SK-N-SH (cell line): ENCODE data around the gene GUCY2C. TPM values are rescaled to one million over a fixed set of nuclear protein-coding genes. Genes with fewer than 3 reads are reported as not detected.

ENCODE experiments used
- CTCF ChIA-PET: fragments of 300-600, 350-600 bp; formaldehyde crosslinking; extraction: SDS; loops from one replicate; lab custom pipeline; 2021; lab: Yijun Ruan, JAX
- POLR2A ChIA-PET: fragments of 350-600 bp; sonication (Branson Sonifier 250); formaldehyde crosslinking; extraction: SDS; loops from one replicate; lab custom pipeline; 2020; ENCODE audit warnings: antibody characterized with exemption, inconsistent platforms; lab: Yijun Ruan, JAX
- DNase-seq: peaks from one replicate; pipeline ENCODE4 v3.0.0; 2012
- H2AFZ ChIP-seq: fragments of 200-600 bp; sonication (generic); 2 replicates; pipeline ENCODE4 v1.8.1; 2016; ENCODE audit warnings: antibody characterized with exemption, mild to moderate bottlenecking, low read depth
- H3F3A ChIP-seq: fragments of 200-600 bp; sonication (generic); replicated peaks from 2 replicates; pipeline ENCODE3; 2016; ENCODE audit warnings: antibody characterized with exemption, mild to moderate bottlenecking; ENCODE audit not compliant: insufficient read depth
- H3K27ac ChIP-seq, 2 experiments: fragments of 200-500 bp in 1 of 2; fragments of 200-600 bp in 1 of 2; sonication (Bioruptor generic) in 1 of 2; sonication (generic), shearing (Covaris generic) in 1 of 2; 2 replicates each; pipeline versions ENCODE4 v1.5.1 to v1.6.1; 2014 to 2016; ENCODE audit warnings: low read depth in 2 of 2, inconsistent platforms in 1 of 2, low read length in 1 of 2, mild to moderate bottlenecking in 1 of 2, mixed read lengths in 1 of 2
- H3K27me3 ChIP-seq: fragments of 200-600 bp; sonication (generic), shearing (Covaris generic); 2 replicates; pipeline ENCODE4 v1.6.1; 2016; ENCODE audit warnings: mixed run types; ENCODE audit not compliant: insufficient read depth
- H3K36me3 ChIP-seq, 2 experiments: fragments of 200-500 bp in 1 of 2; fragments of 200-600 bp in 1 of 2; sonication (Bioruptor generic) in 1 of 2; sonication (generic) in 1 of 2; replicated peaks in 1 of 2; 2 replicates each; pipeline versions ENCODE3 to v1.5.1; 2014 to 2016; ENCODE audit warnings: low read length in 1 of 2, mild to moderate bottlenecking in 1 of 2; ENCODE audit not compliant: insufficient read depth in 2 of 2, control insufficient read depth in 1 of 2
- H3K4me1 ChIP-seq, 2 experiments: fragments of 200-500 bp in 1 of 2; fragments of 200-600 bp in 1 of 2; sonication (Bioruptor generic) in 1 of 2; sonication (generic), shearing (Covaris generic) in 1 of 2; 2 replicates each; pipeline versions ENCODE4 v1.5.1 to v1.6.1; 2014 to 2016; ENCODE audit warnings: low read depth in 1 of 2, low read length in 1 of 2, mixed run types in 1 of 2; ENCODE audit not compliant: insufficient read depth in 2 of 2, control insufficient read depth in 1 of 2
- H3K4me2 ChIP-seq: fragments of 200-600 bp; sonication (generic), shearing (Covaris generic); 2 replicates; pipeline ENCODE4 v1.6.1; 2017; ENCODE audit warnings: mixed run types
- H3K4me3 ChIP-seq, 2 experiments: fragments of 200-500 bp in 1 of 2; fragments of 200-600 bp in 1 of 2; sonication (Bioruptor generic) in 1 of 2; sonication (generic), shearing (Covaris generic) in 1 of 2; 2 replicates each; pipeline versions ENCODE4 v1.5.1 to v1.8.1; 2014 to 2016; ENCODE audit warnings: low read depth in 2 of 2, inconsistent platforms in 1 of 2, low read length in 1 of 2, mild to moderate bottlenecking in 1 of 2, mixed read lengths in 1 of 2, moderate library complexity in 1 of 2
- H3K79me2 ChIP-seq: fragments of 200-600 bp; sonication (generic); 2 replicates; pipeline ENCODE4 v1.8.1; 2017; ENCODE audit warnings: mild to moderate bottlenecking; ENCODE audit not compliant: insufficient read depth
- H3K9ac ChIP-seq: fragments of 200-600 bp; sonication (generic); 2 replicates; pipeline ENCODE4 v1.6.1; 2017; ENCODE audit warnings: mixed run types
- H3K9me2 ChIP-seq: fragments of 200-600 bp; sonication (generic); 2 replicates; pipeline ENCODE4 v1.6.1; 2017; ENCODE audit warnings: mixed run types
- H3K9me3 ChIP-seq: fragments of 200-600 bp; sonication (generic); 2 replicates; pipeline ENCODE4 v1.6.1; 2017; ENCODE audit warnings: mixed run types, mild to moderate bottlenecking, moderate library complexity
- H4K20me1 ChIP-seq: fragments of 200-600 bp; sonication (generic); 2 replicates; pipeline ENCODE4 v1.6.1; 2017; ENCODE audit warnings: mild to moderate bottlenecking, mixed run types; ENCODE audit not compliant: insufficient read depth
- EZH2phosphoT487 ChIP-seq: fragments of 200-600 bp; sonication (generic); IDR thresholded peaks from 2 replicates; pipeline ENCODE4 v1.6.1; 2017; ENCODE audit warnings: low read depth, mixed run types, mild to moderate bottlenecking, antibody characterized with exemption, moderate library complexity, borderline replicate concordance
- FOXM1 ChIP-seq: IDR thresholded peaks from 2 replicates; pipeline ENCODE4 v1.4.0; 2012; ENCODE audit warnings: low read depth, mild to moderate bottlenecking
- GABPA ChIP-seq: IDR thresholded peaks from 2 replicates; pipeline ENCODE4 v1.4.0; 2012; ENCODE audit warnings: low read depth, mild to moderate bottlenecking
- JUND ChIP-seq: IDR thresholded peaks from 2 replicates; pipeline ENCODE4 v1.4.0; 2012
- MEF2A ChIP-seq: IDR thresholded peaks from 2 replicates; pipeline ENCODE4 v1.4.0; 2012; ENCODE audit warnings: low read depth, borderline replicate concordance
- MXI1 ChIP-seq: IDR thresholded peaks from 2 replicates; pipeline ENCODE4 v1.6.1; 2012; ENCODE audit warnings: mild to moderate bottlenecking, low read depth, low read length, improper control_type of control experiment
- POLR2AphosphoS5 ChIP-seq: IDR thresholded peaks from 2 replicates; pipeline ENCODE4 v1.6.1; 2012; ENCODE audit warnings: low read depth, low read length
- RCOR1 ChIP-seq: fragments of 150-350 bp; IDR thresholded peaks from 2 replicates; pipeline ENCODE4 v1.6.1; 2017; ENCODE audit warnings: antibody characterized with exemption, low read length
- RFX5 ChIP-seq: IDR thresholded peaks from 2 replicates; pipeline ENCODE4 v1.6.1; 2012; ENCODE audit warnings: mild to moderate bottlenecking, improper control_type of control experiment, low read length
- TCF12 ChIP-seq: IDR thresholded peaks from 2 replicates; pipeline ENCODE4 v1.4.0; 2012
- WGBS: methylation state at CpG from one replicate; pipeline ENCODE4 v1.1.6; 2017; ENCODE audit warnings: low lambda C conversion rate; 5-methylcytosine and 5-hydroxymethylcytosine counted together
- polyA plus RNA-seq, 3 experiments: library from polyadenylated mRNA; depleted of rRNA; stranded (reverse); fragments of >200 nt; gene quantifications; 2 replicates each; pipeline ENCODE4 v1.2.3, GENCODE V29; 2012
- TF ChIP-seq, protein P1 (sequence below): fragments of 150-350 bp; IDR thresholded peaks from 2 replicates; pipeline ENCODE4 v1.6.1; 2017; ENCODE audit warnings: antibody characterized with exemption, low read length, low read depth, borderline replicate concordance
- TF ChIP-seq, protein P2 (sequence below): IDR thresholded peaks from 2 replicates; pipeline ENCODE4 v1.6.1; 2012; ENCODE audit warnings: mild to moderate bottlenecking, low read depth, low read length, moderate library complexity
- TF ChIP-seq, protein P3 (sequence below): fragments of 150-350 bp; IDR thresholded peaks from 2 replicates; pipeline ENCODE4 v1.6.1; 2016; ENCODE audit warnings: mild to moderate bottlenecking, low read depth, low read length
- TF ChIP-seq, protein P4 (sequence below): IDR thresholded peaks from 2 replicates; pipeline ENCODE4 v1.4.0; 2012; ENCODE audit warnings: low read depth, borderline replicate concordance

The GUCY2C gene
- polyA plus RNA-seq, 1 of the 3 experiments (the other 2 are of a cell fraction), result not detected

DNA sequence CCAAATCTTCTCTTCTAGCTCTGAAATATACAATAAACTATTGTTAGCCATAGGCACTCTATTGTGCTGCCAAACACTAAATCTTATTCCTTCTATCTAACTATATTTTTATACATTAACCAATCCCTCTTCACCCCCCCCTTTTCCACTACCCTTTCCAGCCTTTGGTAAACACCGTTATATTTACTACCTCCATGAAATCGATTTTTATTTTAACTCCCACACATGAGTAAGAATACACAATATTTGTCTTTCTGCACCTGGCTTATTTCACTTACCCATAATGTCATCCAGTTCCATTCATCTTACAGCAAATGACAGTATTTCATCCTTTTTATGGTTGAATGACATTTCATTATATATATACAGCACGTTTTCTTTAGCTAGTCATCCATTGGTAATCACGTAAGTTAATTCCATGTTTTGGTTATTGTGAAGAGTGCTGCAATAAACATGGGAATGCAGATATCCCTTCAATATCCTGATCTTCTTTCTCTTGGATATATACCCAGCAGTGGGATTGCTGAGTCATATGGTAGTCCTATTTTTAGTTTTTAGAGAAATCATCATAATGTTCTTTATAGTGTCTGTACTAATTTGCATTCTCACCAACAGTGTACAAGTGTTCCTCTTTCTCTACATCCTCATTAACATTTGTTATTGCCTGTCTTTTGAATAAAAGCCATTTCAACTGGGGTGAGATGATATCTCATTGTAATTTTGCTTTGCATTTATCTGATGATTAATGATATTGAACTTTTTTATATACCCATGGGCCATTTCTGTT lies 94.5 kb downstream of the GUCY2C start:
- Histone ChIP-seq H2AFZ (no peak overlapping the region), H3K4me1 (no peaks in the 10 kb centered on the region), H3K79me2 (no peaks in the 10 kb centered on the region), H3K27me3 (no peaks in the 10 kb centered on the region), H3K4me3 (no peak overlapping the region), H3K4me2 (no peak overlapping the region), H3K36me3 (no peaks in the 10 kb centered on the region), H3K27ac (no peak overlapping the region), H3F3A (peaks cover 6% of the 10 kb centered on the region), H3K9ac (no peak overlapping the region), H3K9me3 (peaks cover 9% of the 10 kb centered on the region), H4K20me1 (no peaks in the 10 kb centered on the region), H3K9me2 (no peaks in the 10 kb centered on the region)
- no peak for DNase-seq
- WGBS, result 15% methylated on average over 4 of the region's 4 CpGs
- CTCF ChIA-PET, result no interaction called here
- POLR2A ChIA-PET, result no interaction called here
- TF ChIP-seq, protein P1, sequence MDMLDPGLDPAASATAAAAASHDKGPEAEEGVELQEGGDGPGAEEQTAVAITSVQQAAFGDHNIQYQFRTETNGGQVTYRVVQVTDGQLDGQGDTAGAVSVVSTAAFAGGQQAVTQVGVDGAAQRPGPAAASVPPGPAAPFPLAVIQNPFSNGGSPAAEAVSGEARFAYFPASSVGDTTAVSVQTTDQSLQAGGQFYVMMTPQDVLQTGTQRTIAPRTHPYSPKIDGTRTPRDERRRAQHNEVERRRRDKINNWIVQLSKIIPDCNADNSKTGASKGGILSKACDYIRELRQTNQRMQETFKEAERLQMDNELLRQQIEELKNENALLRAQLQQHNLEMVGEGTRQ, result no peak
- no peak for TF ChIP-seq RFX5
- no peak for TF ChIP-seq TCF12
- TF ChIP-seq, protein P2, sequence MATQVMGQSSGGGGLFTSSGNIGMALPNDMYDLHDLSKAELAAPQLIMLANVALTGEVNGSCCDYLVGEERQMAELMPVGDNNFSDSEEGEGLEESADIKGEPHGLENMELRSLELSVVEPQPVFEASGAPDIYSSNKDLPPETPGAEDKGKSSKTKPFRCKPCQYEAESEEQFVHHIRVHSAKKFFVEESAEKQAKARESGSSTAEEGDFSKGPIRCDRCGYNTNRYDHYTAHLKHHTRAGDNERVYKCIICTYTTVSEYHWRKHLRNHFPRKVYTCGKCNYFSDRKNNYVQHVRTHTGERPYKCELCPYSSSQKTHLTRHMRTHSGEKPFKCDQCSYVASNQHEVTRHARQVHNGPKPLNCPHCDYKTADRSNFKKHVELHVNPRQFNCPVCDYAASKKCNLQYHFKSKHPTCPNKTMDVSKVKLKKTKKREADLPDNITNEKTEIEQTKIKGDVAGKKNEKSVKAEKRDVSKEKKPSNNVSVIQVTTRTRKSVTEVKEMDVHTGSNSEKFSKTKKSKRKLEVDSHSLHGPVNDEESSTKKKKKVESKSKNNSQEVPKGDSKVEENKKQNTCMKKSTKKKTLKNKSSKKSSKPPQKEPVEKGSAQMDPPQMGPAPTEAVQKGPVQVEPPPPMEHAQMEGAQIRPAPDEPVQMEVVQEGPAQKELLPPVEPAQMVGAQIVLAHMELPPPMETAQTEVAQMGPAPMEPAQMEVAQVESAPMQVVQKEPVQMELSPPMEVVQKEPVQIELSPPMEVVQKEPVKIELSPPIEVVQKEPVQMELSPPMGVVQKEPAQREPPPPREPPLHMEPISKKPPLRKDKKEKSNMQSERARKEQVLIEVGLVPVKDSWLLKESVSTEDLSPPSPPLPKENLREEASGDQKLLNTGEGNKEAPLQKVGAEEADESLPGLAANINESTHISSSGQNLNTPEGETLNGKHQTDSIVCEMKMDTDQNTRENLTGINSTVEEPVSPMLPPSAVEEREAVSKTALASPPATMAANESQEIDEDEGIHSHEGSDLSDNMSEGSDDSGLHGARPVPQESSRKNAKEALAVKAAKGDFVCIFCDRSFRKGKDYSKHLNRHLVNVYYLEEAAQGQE, result no peak
- no peak for TF ChIP-seq JUND
- TF ChIP-seq, protein P3, sequence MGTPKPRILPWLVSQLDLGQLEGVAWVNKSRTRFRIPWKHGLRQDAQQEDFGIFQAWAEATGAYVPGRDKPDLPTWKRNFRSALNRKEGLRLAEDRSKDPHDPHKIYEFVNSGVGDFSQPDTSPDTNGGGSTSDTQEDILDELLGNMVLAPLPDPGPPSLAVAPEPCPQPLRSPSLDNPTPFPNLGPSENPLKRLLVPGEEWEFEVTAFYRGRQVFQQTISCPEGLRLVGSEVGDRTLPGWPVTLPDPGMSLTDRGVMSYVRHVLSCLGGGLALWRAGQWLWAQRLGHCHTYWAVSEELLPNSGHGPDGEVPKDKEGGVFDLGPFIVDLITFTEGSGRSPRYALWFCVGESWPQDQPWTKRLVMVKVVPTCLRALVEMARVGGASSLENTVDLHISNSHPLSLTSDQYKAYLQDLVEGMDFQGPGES, result no peak
- no peak for TF ChIP-seq EZH2phosphoT487
- no peak for TF ChIP-seq MXI1
- TF ChIP-seq, protein P4, sequence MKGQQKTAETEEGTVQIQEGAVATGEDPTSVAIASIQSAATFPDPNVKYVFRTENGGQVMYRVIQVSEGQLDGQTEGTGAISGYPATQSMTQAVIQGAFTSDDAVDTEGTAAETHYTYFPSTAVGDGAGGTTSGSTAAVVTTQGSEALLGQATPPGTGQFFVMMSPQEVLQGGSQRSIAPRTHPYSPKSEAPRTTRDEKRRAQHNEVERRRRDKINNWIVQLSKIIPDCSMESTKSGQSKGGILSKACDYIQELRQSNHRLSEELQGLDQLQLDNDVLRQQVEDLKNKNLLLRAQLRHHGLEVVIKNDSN, result no peak
- no peak for TF ChIP-seq GABPA
- TF ChIP-seq RCOR1, result no peak
- no peak for TF ChIP-seq MEF2A
- no peak for TF ChIP-seq POLR2AphosphoS5
- TF ChIP-seq FOXM1, result no peak
